GM18870 (cell line): ENCODE results near the gene ZNF70.

Experiments used
- ATAC-seq: cut with Tn5 transposase; IDR thresholded peaks from one replicate; pipeline ENCODE4 v1.9.1; 2021; ENCODE audit warnings: moderate library complexity; ENCODE audit not compliant: unreplicated experiment

Gene ZNF70

DNA sequence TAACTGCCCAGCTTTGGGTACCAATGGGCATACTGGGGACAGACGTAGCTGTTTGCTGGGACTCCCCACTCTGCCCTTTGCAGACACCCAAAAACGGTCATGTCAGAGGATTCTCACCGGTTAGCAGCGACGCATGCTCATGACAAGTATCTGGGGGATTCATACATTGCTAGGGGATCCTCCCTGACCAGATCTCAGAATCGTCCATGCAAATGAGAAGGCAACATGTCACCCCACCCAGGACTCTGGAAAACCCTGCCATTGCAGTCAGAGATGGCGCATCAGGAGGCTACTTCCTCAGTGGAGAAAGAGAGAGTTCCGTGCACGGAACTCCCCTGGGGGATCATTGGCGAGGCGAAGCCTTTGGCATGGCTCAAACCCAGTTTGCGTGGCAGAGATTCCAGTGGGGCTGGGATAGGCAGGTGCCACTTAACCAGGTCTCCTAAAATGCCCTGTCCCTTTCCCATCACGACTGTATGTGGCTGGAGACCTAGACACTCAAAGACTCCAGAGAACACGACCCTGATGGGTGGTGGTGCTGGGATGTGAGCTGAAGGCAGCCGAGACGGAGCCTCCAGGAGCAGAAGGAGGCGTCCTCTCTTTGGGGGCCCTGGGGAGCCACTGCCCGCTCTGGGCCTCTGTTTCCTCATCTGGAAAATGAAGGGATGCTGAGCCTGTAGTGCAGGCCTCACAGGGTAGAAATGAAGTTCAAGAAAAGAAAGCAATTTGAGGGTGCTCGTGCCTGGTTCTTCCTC lies 55.2 kb downstream of the ZNF70 start:
- no peak for ATAC-seq

DNA sequence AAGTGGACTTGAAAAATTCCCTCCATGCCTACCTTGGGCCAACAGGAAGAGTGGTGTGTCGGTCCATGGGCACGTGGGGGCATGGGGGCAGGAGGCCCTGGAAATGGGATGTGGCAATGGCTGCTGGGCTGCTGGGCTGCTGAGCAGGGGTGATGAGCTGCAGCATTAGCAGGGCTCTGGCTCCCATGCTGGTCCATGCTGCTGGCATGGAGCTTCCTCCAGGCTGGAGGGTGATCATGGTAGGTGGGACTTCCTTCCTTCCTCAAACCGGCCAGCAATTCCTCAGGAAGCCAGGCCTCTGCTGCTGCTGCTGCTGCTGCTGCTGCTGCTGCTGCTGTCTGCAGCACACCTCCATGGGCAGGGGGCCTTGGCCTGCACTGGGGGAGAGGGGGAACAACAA lies 55.8 kb downstream of the ZNF70 start:
- no peak for ATAC-seq

DNA sequence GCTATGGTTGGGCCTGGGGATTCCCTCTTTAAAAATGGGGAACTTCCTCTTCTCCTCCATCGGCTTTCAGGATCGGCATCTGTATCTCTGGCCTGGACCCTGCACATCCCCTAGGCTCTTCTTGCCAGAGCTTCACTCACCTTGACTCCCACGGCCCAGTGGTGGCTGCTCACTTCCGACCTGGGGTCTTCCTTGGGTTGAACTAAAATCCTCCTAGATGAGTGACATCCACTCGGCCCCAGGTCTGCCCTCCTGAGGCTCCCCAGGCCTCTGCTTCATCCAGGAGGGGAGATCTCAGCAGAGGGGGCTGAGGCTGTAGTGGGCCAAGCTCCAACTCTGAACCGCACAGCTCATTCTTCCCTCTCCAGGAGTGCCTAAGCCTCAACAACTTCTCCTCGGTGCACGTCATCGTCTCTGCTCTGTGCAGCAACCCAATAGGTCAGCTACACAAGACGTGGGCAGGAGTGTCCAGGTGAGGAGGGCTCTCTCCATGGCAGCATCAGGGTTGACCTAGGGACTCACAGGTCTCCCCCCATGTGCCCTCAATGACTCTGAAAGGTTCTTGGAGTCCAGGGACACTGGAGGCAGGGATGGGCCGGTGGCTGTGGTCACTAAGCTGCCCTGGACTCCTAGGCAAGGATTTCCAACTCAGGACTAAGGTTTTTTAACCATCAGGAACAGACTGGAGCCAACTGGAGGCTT lies 56.8 kb downstream of the ZNF70 start:
- no peak for ATAC-seq

DNA sequence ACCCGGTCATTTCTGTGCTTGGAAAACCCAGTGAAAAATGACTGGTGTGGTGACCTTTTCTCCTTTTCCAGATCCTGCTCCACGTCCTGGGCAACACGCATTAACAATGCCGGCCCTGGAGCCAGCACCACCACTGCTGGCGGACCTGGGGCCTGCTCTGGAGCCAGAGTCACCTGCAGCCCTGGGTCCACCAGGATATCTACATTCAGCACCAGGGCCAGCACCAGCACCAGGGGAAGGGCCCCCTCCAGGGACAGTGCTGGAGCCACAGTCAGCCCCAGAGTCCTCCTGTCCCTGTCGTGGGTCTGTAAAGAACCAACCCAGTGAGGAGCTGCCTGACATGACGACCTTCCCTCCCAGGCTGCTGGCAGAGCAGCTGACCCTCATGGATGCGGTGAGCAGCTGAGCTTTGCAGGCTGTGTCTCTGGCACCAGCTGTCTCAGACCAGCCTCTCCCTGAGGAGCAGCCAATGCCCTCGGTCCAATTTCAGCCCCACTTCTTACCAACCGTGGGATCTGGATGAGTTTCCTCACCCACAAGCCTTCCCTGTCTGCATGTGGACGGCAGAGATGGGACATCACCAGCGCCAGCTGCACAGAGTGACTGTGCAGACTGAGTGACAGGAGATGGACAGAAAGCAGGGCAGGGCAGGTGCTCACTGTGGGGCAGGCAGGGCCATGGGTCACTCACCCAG lies 58.2 kb downstream of the ZNF70 start:
- ATAC-seq = no peak

- no peak for ATAC-seq
Observed at GRCh38 chr22:23691748-23692423, 59.0 kb downstream of the ZNF70 start.

GRCh38 chr22:23690713-23691112 lies 60.2 kb downstream of the ZNF70 start, which contains the start of gene RGL4:
Gene RGL4, plus strand, starts transcription at chr22:23691013. Its CDS starts 1,018 bp downstream, at chr22:23692031.
- ATAC-seq = no peak

GRCh38 chr22:23689414-23689813 lies 61.5 kb downstream of the ZNF70 start:
- ATAC-seq = no peak
